Uterus (tissue), 2 donors: ENCODE measurements around the gene SMOC2.

ENCODE experiments used
- CTCF ChIP-seq, 4 experiments: fragments of 200-600 bp in 2 of 4; fragments of 450-650 bp in 2 of 4; sonication (generic) in 2 of 4; IDR thresholded peaks; one replicate each; pipeline ENCODE4 v1.5.1; 2016 to 2019; ENCODE audit warnings: antibody characterized with exemption in 4 of 4, mild to moderate bottlenecking in 2 of 4, moderate library complexity in 1 of 4
- POLR2A ChIP-seq, 2 donors: fragments of 450-650 bp; IDR thresholded peaks; one replicate each; pipeline ENCODE4 v1.6.1; 2016; ENCODE audit warnings: antibody characterized with exemption in 2 of 2, mild to moderate bottlenecking in 1 of 2, moderate library complexity in 1 of 2

DNA sequence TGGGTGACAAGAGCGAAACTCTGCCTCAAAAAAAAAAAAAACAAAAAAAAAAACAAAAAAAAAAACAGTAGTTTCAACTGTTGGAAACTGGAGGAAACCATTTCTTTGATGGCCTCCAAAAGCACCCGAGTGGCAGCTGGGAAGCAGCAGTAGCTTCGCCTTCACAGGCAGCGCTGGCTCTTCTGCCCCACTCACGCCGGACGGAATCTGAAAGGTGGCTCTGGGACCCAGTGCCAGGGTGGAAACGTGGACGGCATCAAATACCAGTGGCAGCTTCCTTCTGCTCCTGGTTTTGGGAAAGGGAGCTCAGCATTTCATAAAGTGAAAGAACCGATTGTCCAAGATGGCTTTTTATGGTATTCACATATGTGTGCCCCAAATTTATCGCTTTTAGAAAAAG, 159.4 kb downstream of the SMOC2 start:
- TF ChIP-seq CTCF (IDR thresholded peaks at IDR 0.05): no peak
- TF ChIP-seq POLR2A (IDR thresholded peaks at IDR 0.05): no peak
